GM12865 (cell line): Measurements from ENCODE around the gene SMIM13.

Experiments
- DNase-seq: peaks from one replicate; pipeline ENCODE4 v3.0.0; 2010; ENCODE audit warnings: low read depth
- H3K4me3 ChIP-seq: 2 replicates; pipeline ENCODE4 v1.5.1; 2011; ENCODE audit warnings: mild to moderate bottlenecking, low read depth, low read length, control low read depth
- CTCF ChIP-seq: IDR thresholded peaks from 2 replicates; pipeline ENCODE4 v1.5.1; 2011; ENCODE audit warnings: low read length, control low read depth, low read depth, inconsistent platforms; ENCODE audit not compliant: insufficient read depth; ENCODE audit errors: missing control alignments

The SMIM13 gene

GRCh38 chr6:11066505-11067347, 26.9 kb upstream of the SMIM13 start:
- H3K4me3 ChIP-seq: no peak overlapping the region
- no peak for DNase-seq
- no peak for TF ChIP-seq CTCF

GRCh38 chr6:11067348-11067747, 26.3 kb upstream of the SMIM13 start:
- H3K4me3 ChIP-seq: no peak overlapping the region
- no peak for TF ChIP-seq CTCF
- DNase-seq: no peak

GRCh38 chr6:11069760-11070159, 23.9 kb upstream of the SMIM13 start:
- TF ChIP-seq CTCF: no peak
- DNase-seq: no peak
- no peak overlapping the region for H3K4me3 ChIP-seq

GRCh38 chr6:11072101-11072500, 21.5 kb upstream of the SMIM13 start:
- H3K4me3 ChIP-seq: no peak overlapping the region
- no peak for TF ChIP-seq CTCF
- DNase-seq: no peak

GRCh38 chr6:11076540-11076939, 17.1 kb upstream of the SMIM13 start:
- DNase-seq: no peak
- TF ChIP-seq CTCF: no peak
- H3K4me3 ChIP-seq: no peak overlapping the region

- no peak for TF ChIP-seq CTCF
- no peak overlapping the region for H3K4me3 ChIP-seq
- no peak for DNase-seq
These were observed 15.4 kb upstream of the SMIM13 start for GRCh38 chr6:11078266-11078665.

GRCh38 chr6:11080296-11080695, 13.3 kb upstream of the SMIM13 start:
- no peak for TF ChIP-seq CTCF
- no peak for DNase-seq
- H3K4me3 ChIP-seq: no peak overlapping the region
